ENCODE results near the gene PRRX2. TPM values are rescaled to one million over a fixed set of nuclear protein-coding genes. Genes with fewer than 3 reads are reported as not detected.

Gene PRRX2
- total and polyA plus RNA-seq, 2 of the 4 experiments (the other 2 are of a cell fraction), result 12.7 to 35.5 TPM

GRCh38 chr9:129755151-129755550, 89.7 kb downstream of the PRRX2 start:
- CTCF ChIA-PET, result no interaction called here

More at GRCh38 chr9:129755151-129755550, 89.7 kb downstream of the PRRX2 start:
- Histone ChIP-seq H3K27ac (ENCODE audit: insufficient read depth, low read length) (no peak overlapping the region), H3K4ac (ENCODE audit: low read depth, low read length) (no peak overlapping the region), H3K14ac (replicated peaks; ENCODE audit: low read depth, low read length) (no peak overlapping the region), H3K9me1 (ENCODE audit: insufficient read depth, low read length) (no peaks in the 10 kb centered on the region; the same call in 1 of the 2 replicates), H4K20me1 (ENCODE audit: insufficient read depth, low read length) (no peaks in the 10 kb centered on the region), H3K23ac (ENCODE audit: low read depth, low read length) (no peak overlapping the region), H2BK5ac (ENCODE audit: low read depth, low read length, poor library complexity, severe bottlenecking) (no peak overlapping the region), H3K4me3 (ENCODE audit: insufficient read depth, low read depth, low read length) (no peak overlapping the region), H3K79me1 (ENCODE audit: low read depth in 1 of 2, low read length in 2 of 2) (peaks cover 0 to 3% of the 10 kb centered on the region in 2 experiments; a peak in 2 of 4 replicates), H4K91ac (ENCODE audit: insufficient read depth, low read depth, low read length) (no peak overlapping the region), H4K5ac (ENCODE audit: low read depth, low read length) (no peak overlapping the region), H3K36me3 (ENCODE audit: control insufficient read depth, insufficient read depth, low read length) (no peaks in the 10 kb centered on the region), H3K9me3 (ENCODE audit: control insufficient read depth, insufficient read depth, low read length) (no peaks in the 10 kb centered on the region), H3K27me3 (ENCODE audit: control insufficient read depth, insufficient read depth, low read length) (0 out of 2 replicates have a peak, but pooled peaks cover 3% of the 10 kb centered on the region), H3K18ac (ENCODE audit: low read depth, low read length) (no peak overlapping the region), H2BK120ac (ENCODE audit: low read depth, low read length) (no peak overlapping the region), H2AFZ (replicated peaks; ENCODE audit: low read length, poor library complexity) (no peak overlapping the region), H2BK15ac (ENCODE audit: low read depth, low read length) (no peak overlapping the region; the same call in 2 of the 3 replicates), H3K9ac (ENCODE audit: low read depth, low read length) (no peak overlapping the region), H2AK5ac (ENCODE audit: low read depth, low read length) (peak overlapping the region; percentile 43), H3K56ac (ENCODE audit: extremely low read depth, insufficient read depth, low read length) (no peak overlapping the region), H3K4me2 (ENCODE audit: low read depth, low read length) (no peak overlapping the region), H4K8ac (ENCODE audit: low read depth in 2 of 2, low read length in 2 of 2) (no peak overlapping the region), H2AK9ac (replicated peaks; ENCODE audit: low read depth, low read length, poor library complexity) (no peak overlapping the region), H2BK20ac (ENCODE audit: low read depth, low read length) (no peak overlapping the region), H3K4me1 (ENCODE audit: control insufficient read depth, insufficient read depth, low read length) (peaks cover 11% of the 10 kb centered on the region)
- dilution Hi-C loops (cut with HindIII; ENCODE audit: low sequenced_read_pairs, unreplicated experiment) (no loop called here), intact Hi-C loops (cut with micrococcal nuclease) (no loop called here), in situ Hi-C loops (cut with MboI; ENCODE audit: low sequenced_read_pairs) (no loop called here)
- POLR2A ChIA-PET (ENCODE audit: unreplicated experiment), result no interaction called here
- ATAC-seq (ENCODE audit: low read depth) (no peak), DNase-seq (no peak)
- WGBS, 2 experiments (ENCODE audit: extremely low coverage in 2 of 2, insufficient read length in 1 of 2), result 78% methylated on average over 1 of the region's 5 CpGs; no CpG with 5 or more reads in 1 of the 2 experiments
- no TSS peak for BruUV-seq (replicated peaks)
- no peak for TF ChIP-seq RCOR1 (IDR thresholded peaks at IDR 0.05; ENCODE audit: insufficient replicate concordance, low read length)
- TF ChIP-seq NFE2L2 (IDR thresholded peaks at IDR 0.05; ENCODE audit: low read depth, low read length), result no peak
- no peak for TF ChIP-seq MAZ (IDR thresholded peaks at IDR 0.05; ENCODE audit: borderline replicate concordance, low read depth, low read length)
- TF ChIP-seq BHLHE40 (IDR thresholded peaks at IDR 0.05; ENCODE audit: low read depth, low read length), result no peak
- TF ChIP-seq USF2 (IDR thresholded peaks at IDR 0.05; ENCODE audit: low read depth, low read length), result no peak
- TF ChIP-seq MAFK (IDR thresholded peaks at IDR 0.05; ENCODE audit: low read depth, low read length), result no peak
- TF ChIP-seq MXI1 (IDR thresholded peaks at IDR 0.05; ENCODE audit: borderline replicate concordance, low read depth, low read length), result no peak
- TF ChIP-seq, protein P1, sequence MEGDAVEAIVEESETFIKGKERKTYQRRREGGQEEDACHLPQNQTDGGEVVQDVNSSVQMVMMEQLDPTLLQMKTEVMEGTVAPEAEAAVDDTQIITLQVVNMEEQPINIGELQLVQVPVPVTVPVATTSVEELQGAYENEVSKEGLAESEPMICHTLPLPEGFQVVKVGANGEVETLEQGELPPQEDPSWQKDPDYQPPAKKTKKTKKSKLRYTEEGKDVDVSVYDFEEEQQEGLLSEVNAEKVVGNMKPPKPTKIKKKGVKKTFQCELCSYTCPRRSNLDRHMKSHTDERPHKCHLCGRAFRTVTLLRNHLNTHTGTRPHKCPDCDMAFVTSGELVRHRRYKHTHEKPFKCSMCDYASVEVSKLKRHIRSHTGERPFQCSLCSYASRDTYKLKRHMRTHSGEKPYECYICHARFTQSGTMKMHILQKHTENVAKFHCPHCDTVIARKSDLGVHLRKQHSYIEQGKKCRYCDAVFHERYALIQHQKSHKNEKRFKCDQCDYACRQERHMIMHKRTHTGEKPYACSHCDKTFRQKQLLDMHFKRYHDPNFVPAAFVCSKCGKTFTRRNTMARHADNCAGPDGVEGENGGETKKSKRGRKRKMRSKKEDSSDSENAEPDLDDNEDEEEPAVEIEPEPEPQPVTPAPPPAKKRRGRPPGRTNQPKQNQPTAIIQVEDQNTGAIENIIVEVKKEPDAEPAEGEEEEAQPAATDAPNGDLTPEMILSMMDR (conservative IDR thresholded peaks at IDR 0.05; ENCODE audit: low read depth, low read length), result no peak
- TF ChIP-seq SMC3 (IDR thresholded peaks at IDR 0.05; ENCODE audit: low read depth, low read length), result no peak
- no peak for TF ChIP-seq POLR2A (IDR thresholded peaks at IDR 0.05; ENCODE audit: low read depth, low read length)

All from IMR-90 (cell line).